ENCODE results near the gene ZSCAN1.
A peak's percentile ranks its signal among the peaks of the same experiment; 100 is the strongest.

The ZSCAN1 gene

GRCh38 chr19:58091251-58091995 lies 57.6 kb downstream of the ZSCAN1 start:
- no peak overlapping the region for H3K9ac ChIP-seq (ENCODE audit: low read length in 5 of 5)
- H3K9me3 ChIP-seq (ENCODE audit: control insufficient read depth in 5 of 5, low read length in 5 of 5), result peaks cover 0 to 60% (median 46%) of the 10 kb centered on the region in 5 donors
- no peak overlapping the region for H3K4me3 ChIP-seq (ENCODE audit: low read depth in 1 of 5, low read length in 5 of 5)
- H3K4me1 ChIP-seq (ENCODE audit: control insufficient read depth in 5 of 5, insufficient read depth in 5 of 5, low read length in 5 of 5), result peaks cover 0 to 2% (median 0%) of the 10 kb centered on the region in 5 donors
- H3K36me3 ChIP-seq (ENCODE audit: control insufficient read depth in 5 of 5, insufficient read depth in 5 of 5, low read length in 5 of 5), result peaks cover 0 to 21% (median 19%) of the 10 kb centered on the region in 5 donors
- no peaks in the 10 kb centered on the region for H3K27me3 ChIP-seq (ENCODE audit: control insufficient read depth in 5 of 5, insufficient read depth in 4 of 5, low read length in 5 of 5)
- H3K27ac ChIP-seq (ENCODE audit: low read depth, low read length), result no peak overlapping the region

- H3K4me3 ChIP-seq (ENCODE audit: low read depth in 1 of 5, low read length in 5 of 5), result no peak overlapping the region
- H3K36me3 ChIP-seq (ENCODE audit: control insufficient read depth in 5 of 5, insufficient read depth in 5 of 5, low read length in 5 of 5), result peaks cover 0 to 9% (median 7%) of the 10 kb centered on the region in 5 donors
- no peaks in the 10 kb centered on the region for H3K27me3 ChIP-seq (ENCODE audit: control insufficient read depth in 5 of 5, insufficient read depth in 4 of 5, low read length in 5 of 5)
- peaks cover 0 to 53% (median 42%) of the 10 kb centered on the region in 5 donors for H3K9me3 ChIP-seq (ENCODE audit: control insufficient read depth in 5 of 5, low read length in 5 of 5)
- H3K4me1 ChIP-seq (ENCODE audit: control insufficient read depth in 5 of 5, insufficient read depth in 5 of 5, low read length in 5 of 5), result peaks cover 3 to 12% (median 8%) of the 10 kb centered on the region in 5 donors
- H3K9ac ChIP-seq (ENCODE audit: low read length in 5 of 5), result no peak overlapping the region
- no peak overlapping the region for H3K27ac ChIP-seq (ENCODE audit: low read depth, low read length)
Observed at GRCh38 chr19:58093071-58093470, 59.2 kb downstream of the ZSCAN1 start.

GRCh38 chr19:58095328-58095727 lies 61.5 kb downstream of the ZSCAN1 start:
- peak overlapping the region in 1 of 5 donors; percentile 34 for H3K4me3 ChIP-seq (ENCODE audit: low read depth in 1 of 5, low read length in 5 of 5)
- no peak overlapping the region for H3K9ac ChIP-seq (ENCODE audit: low read length in 5 of 5)
- peaks cover 0 to 4% (median 0%) of the 10 kb centered on the region in 5 donors for H3K36me3 ChIP-seq (ENCODE audit: control insufficient read depth in 5 of 5, insufficient read depth in 5 of 5, low read length in 5 of 5)
- H3K27ac ChIP-seq (ENCODE audit: low read depth, low read length), result no peak overlapping the region
- no peaks in the 10 kb centered on the region for H3K27me3 ChIP-seq (ENCODE audit: control insufficient read depth in 5 of 5, insufficient read depth in 4 of 5, low read length in 5 of 5)
- peaks cover 5 to 17% (median 15%) of the 10 kb centered on the region in 5 donors for H3K4me1 ChIP-seq (ENCODE audit: control insufficient read depth in 5 of 5, insufficient read depth in 5 of 5, low read length in 5 of 5)
- H3K9me3 ChIP-seq (ENCODE audit: control insufficient read depth in 5 of 5, low read length in 5 of 5), result peaks cover 0 to 54% (median 31%) of the 10 kb centered on the region in 5 donors

GRCh38 chr19:58096884-58097283 lies 63.1 kb downstream of the ZSCAN1 start:
- Histone ChIP-seq H3K9me3 (ENCODE audit: control insufficient read depth in 5 of 5, low read length in 5 of 5) (peaks cover 0 to 53% (median 32%) of the 10 kb centered on the region in 5 donors), H3K36me3 (ENCODE audit: control insufficient read depth in 5 of 5, insufficient read depth in 5 of 5, low read length in 5 of 5) (peaks cover 0 to under 1% (median 0%) of the 10 kb centered on the region in 5 donors), H3K27ac (ENCODE audit: low read depth, low read length) (no peak overlapping the region), H3K27me3 (ENCODE audit: control insufficient read depth in 5 of 5, insufficient read depth in 4 of 5, low read length in 5 of 5) (no peaks in the 10 kb centered on the region), H3K4me3 (ENCODE audit: low read depth in 1 of 5, low read length in 5 of 5) (peak overlapping the region; percentile 62 to 94 (median 86)), H3K4me1 (ENCODE audit: control insufficient read depth in 5 of 5, insufficient read depth in 5 of 5, low read length in 5 of 5) (peaks cover 5 to 17% (median 15%) of the 10 kb centered on the region in 5 donors), H3K9ac (ENCODE audit: low read length in 5 of 5) (peak overlapping the region in 3 of 5 donors; percentile 29 to 56 (median 47))

- Histone ChIP-seq H3K27me3 (ENCODE audit: control insufficient read depth in 5 of 5, insufficient read depth in 4 of 5, low read length in 5 of 5) (no peaks in the 10 kb centered on the region), H3K36me3 (ENCODE audit: control insufficient read depth in 5 of 5, insufficient read depth in 5 of 5, low read length in 5 of 5) (no peaks in the 10 kb centered on the region), H3K27ac (ENCODE audit: low read depth, low read length) (no peak overlapping the region), H3K9ac (ENCODE audit: low read length in 5 of 5) (peak overlapping the region in 3 of 5 donors; percentile 29 to 56 (median 47)), H3K4me3 (ENCODE audit: low read depth in 1 of 5, low read length in 5 of 5) (peak overlapping the region; percentile 62 to 94 (median 86)), H3K4me1 (ENCODE audit: control insufficient read depth in 5 of 5, insufficient read depth in 5 of 5, low read length in 5 of 5) (peaks cover 5 to 17% (median 15%) of the 10 kb centered on the region in 5 donors), H3K9me3 (ENCODE audit: control insufficient read depth in 5 of 5, low read length in 5 of 5) (peaks cover 0 to 55% (median 36%) of the 10 kb centered on the region in 5 donors)
Observed at GRCh38 chr19:58097349-58097748, 63.5 kb downstream of the ZSCAN1 start.

- H3K9me3 ChIP-seq (ENCODE audit: control insufficient read depth in 5 of 5, low read length in 5 of 5), result peaks cover 0 to 61% (median 38%) of the 10 kb centered on the region in 5 donors
- peak within 1 kb of the TSS; percentile 85 to 94 (median 87) for H3K4me3 ChIP-seq (ENCODE audit: low read depth in 1 of 5, low read length in 5 of 5)
- peak within 1 kb of the TSS; percentile 83 to 95 (median 90) for H3K9ac ChIP-seq (ENCODE audit: low read length in 5 of 5)
- H3K4me1 ChIP-seq (ENCODE audit: control insufficient read depth in 5 of 5, insufficient read depth in 5 of 5, low read length in 5 of 5), result peaks cover 5 to 17% (median 15%) of the 10 kb centered on the region in 5 donors
- no peaks in the 10 kb centered on the region for H3K27me3 ChIP-seq (ENCODE audit: control insufficient read depth in 5 of 5, insufficient read depth in 4 of 5, low read length in 5 of 5)
- H3K27ac ChIP-seq (ENCODE audit: low read depth, low read length), result peak within 1 kb of the TSS; percentile 99
- no peaks in the 10 kb centered on the region for H3K36me3 ChIP-seq (ENCODE audit: control insufficient read depth in 5 of 5, insufficient read depth in 5 of 5, low read length in 5 of 5)
Observed at GRCh38 chr19:58097781-58098681, 64.2 kb downstream of the ZSCAN1 start, which contains the start of gene ZSCAN18. Gene ZSCAN18 (minus strand): TSS chr19:58098231. CDS start chr19:58090267, 7,964 bp downstream.

GRCh38 chr19:58098682-58098998 lies 64.8 kb downstream of the ZSCAN1 start:
- no peaks in the 10 kb centered on the region for H3K36me3 ChIP-seq (ENCODE audit: control insufficient read depth in 5 of 5, insufficient read depth in 5 of 5, low read length in 5 of 5)
- peak overlapping the region; percentile 85 to 94 (median 87) for H3K4me3 ChIP-seq (ENCODE audit: low read depth in 1 of 5, low read length in 5 of 5)
- no peaks in the 10 kb centered on the region for H3K27me3 ChIP-seq (ENCODE audit: control insufficient read depth in 5 of 5, insufficient read depth in 4 of 5, low read length in 5 of 5)
- H3K27ac ChIP-seq (ENCODE audit: low read depth, low read length), result peak overlapping the region; percentile 99
- peaks cover 4 to 17% (median 15%) of the 10 kb centered on the region in 5 donors for H3K4me1 ChIP-seq (ENCODE audit: control insufficient read depth in 5 of 5, insufficient read depth in 5 of 5, low read length in 5 of 5)
- peak overlapping the region; percentile 83 to 95 (median 90) for H3K9ac ChIP-seq (ENCODE audit: low read length in 5 of 5)
- peaks cover 5 to 61% (median 40%) of the 10 kb centered on the region in 5 donors for H3K9me3 ChIP-seq (ENCODE audit: control insufficient read depth in 5 of 5, low read length in 5 of 5)
